ENCODE data around the gene KCND3. TPM values are rescaled to one million over a fixed set of nuclear protein-coding genes. Genes with fewer than 3 reads are reported as not detected.

The KCND3 gene
- total and polyA plus RNA-seq, 2 of the 4 experiments (the other 2 are of a cell fraction) = under 0.01 to 0.03 TPM

DNA sequence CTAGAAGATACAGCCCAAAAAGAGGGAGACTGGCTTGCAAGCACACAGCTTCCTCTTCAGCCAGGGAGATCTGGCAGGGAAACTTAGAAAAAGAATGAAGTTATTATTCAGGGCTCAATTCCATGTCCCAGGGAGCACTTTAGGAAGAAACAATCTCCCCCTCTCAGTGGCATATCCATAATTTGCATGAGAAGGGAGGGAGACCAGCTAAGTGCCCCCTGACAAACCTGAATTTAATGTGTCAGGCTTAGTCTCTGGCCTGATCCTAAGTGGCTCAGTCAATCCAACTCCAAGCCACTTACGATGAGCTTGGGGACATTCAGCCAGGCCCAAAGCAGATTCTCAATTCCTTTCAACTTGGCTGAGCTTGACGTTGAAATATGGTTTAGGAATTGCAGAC lies 17.7 kb upstream of the KCND3 start:
- H2BK20ac ChIP-seq (ENCODE audit: low read depth, low read length) = no peak overlapping the region
- no peaks in the 10 kb centered on the region for H3K4me1 ChIP-seq (ENCODE audit: control insufficient read depth, insufficient read depth, low read length)
- no peak overlapping the region for H4K5ac ChIP-seq (ENCODE audit: low read depth, low read length)
- no peak overlapping the region for H2AK9ac ChIP-seq (replicated peaks; ENCODE audit: low read depth, low read length, poor library complexity)
- no peaks in the 10 kb centered on the region for H3K79me1 ChIP-seq (ENCODE audit: low read depth in 1 of 2, low read length in 2 of 2)
- no peak overlapping the region for H3K18ac ChIP-seq (ENCODE audit: low read depth, low read length)
- ChIA-PET POLR2A (ENCODE audit: unreplicated experiment) (no interaction called here), CTCF (no interaction called here)
- dilution Hi-C loops (cut with HindIII; ENCODE audit: low sequenced_read_pairs, unreplicated experiment) (no loop called here), in situ Hi-C loops (cut with MboI; ENCODE audit: low sequenced_read_pairs) (no loop called here), intact Hi-C loops (cut with micrococcal nuclease) (no loop called here)
- H3K36me3 ChIP-seq (ENCODE audit: control insufficient read depth, insufficient read depth, low read length) = no peaks in the 10 kb centered on the region
- H3K4me3 ChIP-seq (ENCODE audit: insufficient read depth, low read depth, low read length) = no peak overlapping the region
- H2BK120ac ChIP-seq (ENCODE audit: low read depth, low read length) = no peak overlapping the region
- ATAC-seq (ENCODE audit: low read depth) (no peak), DNase-seq (no peak)
- no peaks in the 10 kb centered on the region for H3K9me1 ChIP-seq (ENCODE audit: insufficient read depth, low read length)
- no peak overlapping the region for H2BK15ac ChIP-seq (ENCODE audit: low read depth, low read length)
- H3K9me3 ChIP-seq (ENCODE audit: control insufficient read depth, insufficient read depth, low read length) = no peaks in the 10 kb centered on the region
- no peaks in the 10 kb centered on the region for H4K20me1 ChIP-seq (ENCODE audit: insufficient read depth, low read length)
- H3K27ac ChIP-seq (ENCODE audit: insufficient read depth, low read length) = no peak overlapping the region
- no peak overlapping the region for H3K56ac ChIP-seq (ENCODE audit: extremely low read depth, insufficient read depth, low read length)
- BruUV-seq (replicated peaks) = no TSS peak
- H4K91ac ChIP-seq (ENCODE audit: insufficient read depth, low read depth, low read length) = no peak overlapping the region
- H3K14ac ChIP-seq (replicated peaks; ENCODE audit: low read depth, low read length) = no peak overlapping the region
- no peak overlapping the region for H4K8ac ChIP-seq (ENCODE audit: low read depth in 2 of 2, low read length in 2 of 2)
- H3K9ac ChIP-seq (ENCODE audit: low read depth, low read length) = no peak overlapping the region
- TF ChIP-seq SMC3 (IDR thresholded peaks at IDR 0.05; ENCODE audit: low read depth, low read length) = no peak
- no peak for TF ChIP-seq MXI1 (IDR thresholded peaks at IDR 0.05; ENCODE audit: borderline replicate concordance, low read depth, low read length)
- no peak for TF ChIP-seq CEBPB (IDR thresholded peaks at IDR 0.05; ENCODE audit: low read depth, low read length)
- no peak for TF ChIP-seq BHLHE40 (IDR thresholded peaks at IDR 0.05; ENCODE audit: low read depth, low read length)
- TF ChIP-seq, protein P1, sequence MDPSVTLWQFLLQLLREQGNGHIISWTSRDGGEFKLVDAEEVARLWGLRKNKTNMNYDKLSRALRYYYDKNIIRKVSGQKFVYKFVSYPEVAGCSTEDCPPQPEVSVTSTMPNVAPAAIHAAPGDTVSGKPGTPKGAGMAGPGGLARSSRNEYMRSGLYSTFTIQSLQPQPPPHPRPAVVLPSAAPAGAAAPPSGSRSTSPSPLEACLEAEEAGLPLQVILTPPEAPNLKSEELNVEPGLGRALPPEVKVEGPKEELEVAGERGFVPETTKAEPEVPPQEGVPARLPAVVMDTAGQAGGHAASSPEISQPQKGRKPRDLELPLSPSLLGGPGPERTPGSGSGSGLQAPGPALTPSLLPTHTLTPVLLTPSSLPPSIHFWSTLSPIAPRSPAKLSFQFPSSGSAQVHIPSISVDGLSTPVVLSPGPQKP (IDR thresholded peaks at IDR 0.05; ENCODE audit: borderline replicate concordance, low read depth, low read length) = no peak
- no peak for TF ChIP-seq POLR2A (IDR thresholded peaks at IDR 0.05; ENCODE audit: low read depth, low read length)
- TF ChIP-seq NFE2L2 (IDR thresholded peaks at IDR 0.05; ENCODE audit: low read depth, low read length) = no peak
- no peak for TF ChIP-seq CHD1 (IDR thresholded peaks at IDR 0.05; ENCODE audit: low read depth, low read length)
- TF ChIP-seq, protein P2, sequence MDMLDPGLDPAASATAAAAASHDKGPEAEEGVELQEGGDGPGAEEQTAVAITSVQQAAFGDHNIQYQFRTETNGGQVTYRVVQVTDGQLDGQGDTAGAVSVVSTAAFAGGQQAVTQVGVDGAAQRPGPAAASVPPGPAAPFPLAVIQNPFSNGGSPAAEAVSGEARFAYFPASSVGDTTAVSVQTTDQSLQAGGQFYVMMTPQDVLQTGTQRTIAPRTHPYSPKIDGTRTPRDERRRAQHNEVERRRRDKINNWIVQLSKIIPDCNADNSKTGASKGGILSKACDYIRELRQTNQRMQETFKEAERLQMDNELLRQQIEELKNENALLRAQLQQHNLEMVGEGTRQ (IDR thresholded peaks at IDR 0.05; ENCODE audit: low read depth, low read length) = no peak
- no peak for TF ChIP-seq MAZ (IDR thresholded peaks at IDR 0.05; ENCODE audit: borderline replicate concordance, low read depth, low read length)
- TF ChIP-seq RCOR1 (IDR thresholded peaks at IDR 0.05; ENCODE audit: insufficient replicate concordance, low read length) = no peak
- H2AFZ ChIP-seq (replicated peaks; ENCODE audit: low read length, poor library complexity) = no peak overlapping the region
- peaks cover 2% of the 10 kb centered on the region; the same call in 1 of the 2 replicates for H3K27me3 ChIP-seq (ENCODE audit: control insufficient read depth, insufficient read depth, low read length)
- no peak overlapping the region for H2AK5ac ChIP-seq (ENCODE audit: low read depth, low read length)
- H3K4me2 ChIP-seq (ENCODE audit: low read depth, low read length) = no peak overlapping the region
- no peak overlapping the region for H3K23ac ChIP-seq (ENCODE audit: low read depth, low read length)
- H2BK5ac ChIP-seq (ENCODE audit: low read depth, low read length, poor library complexity, severe bottlenecking) = no peak overlapping the region
- no peak overlapping the region for H3K4ac ChIP-seq (ENCODE audit: low read depth, low read length)
- no CpG with 5 or more reads among the region's 2 CpGs for WGBS, 2 experiments (ENCODE audit: extremely low coverage in 2 of 2, insufficient read length in 1 of 2)

Measured in IMR-90 (cell line).